K562 (cell line): ENCODE results near the gene BRD4. TPM values are rescaled to one million over a fixed set of nuclear protein-coding genes. Genes with fewer than 3 reads are reported as not detected.

Experiments
- ARHGAP35 ChIP-seq: fragments of 450-650 bp; IDR thresholded peaks from 2 replicates; pipeline ENCODE4 v1.6.1; 2018; ENCODE audit not compliant: partially characterized antibody
- BRCA1 ChIP-seq, 2 experiments: fragments of 450-650 bp in 1 of 2; sonication (generic) in 1 of 2; formaldehyde crosslinking in 1 of 2; IDR thresholded peaks; 2 replicates each; pipeline versions ENCODE4 v1.5.0 to v1.6.1; 2017 to 2020; ENCODE audit warnings: mild to moderate bottlenecking in 1 of 2, missing genetic modification reagents in 1 of 2
- BRD9 ChIP-seq: fragments of 450-650 bp; IDR thresholded peaks from 2 replicates; pipeline ENCODE4 v1.6.1; 2018; ENCODE audit warnings: low read depth; ENCODE audit not compliant: partially characterized antibody
- CBFA2T3 ChIP-seq: fragments of 450-650 bp; IDR thresholded peaks from 2 replicates; pipeline ENCODE4 v1.6.1; 2017
- FOXP4 ChIP-seq: sonication (generic); formaldehyde crosslinking; IDR thresholded peaks from 2 replicates; pipeline ENCODE4 v1.8.0; 2022; ENCODE audit warnings: mild to moderate bottlenecking, missing genetic modification reagents, borderline replicate concordance
- HNRNPUL1 ChIP-seq: fragments of 200-400 bp; formaldehyde crosslinking; IDR thresholded peaks from 2 replicates; pipeline ENCODE4 v1.6.1; 2017; ENCODE audit warnings: low read length
- IRF2 ChIP-seq: sonication (generic); formaldehyde crosslinking; IDR thresholded peaks from 2 replicates; pipeline ENCODE4 v1.8.1; 2022; ENCODE audit warnings: mild to moderate bottlenecking, missing genetic modification reagents
- KDM5B ChIP-seq: fragments of 200-600 bp; sonication (generic); IDR thresholded peaks from 2 replicates; pipeline ENCODE4 v1.6.1; 2012; ENCODE audit warnings: low read depth, mild to moderate bottlenecking, moderate library complexity, low read length, control low read depth, inconsistent platforms; ENCODE audit not compliant: insufficient replicate concordance
- MGA ChIP-seq: fragments of 450-650 bp; IDR thresholded peaks from 2 replicates; pipeline ENCODE4 v1.6.1; 2016; ENCODE audit warnings: mild to moderate bottlenecking, moderate library complexity
- POLR2G ChIP-seq: fragments of 200-400 bp; formaldehyde crosslinking; IDR thresholded peaks from 2 replicates; pipeline ENCODE4 v1.6.1; 2017; ENCODE audit warnings: low read depth, mild to moderate bottlenecking, antibody characterized with exemption, low read length, moderate library complexity
- RBM39 ChIP-seq: fragments of 200-400 bp; formaldehyde crosslinking; optimal IDR thresholded peaks from 2 replicates; pipeline ENCODE3; 2018; ENCODE audit warnings: low read depth, low read length
- SIRT6 ChIP-seq: IDR thresholded peaks from one replicate; pipeline ENCODE4 v1.6.1; 2012; ENCODE audit warnings: low read depth, mild to moderate bottlenecking, control low read depth, inconsistent platforms, low read length, moderate library complexity
- SMC3 ChIP-seq: conservative IDR thresholded peaks from 2 replicates; pipeline ENCODE4 v1.6.1; 2011; ENCODE audit warnings: low read depth, low read length, improper control_type of control experiment; ENCODE audit not compliant: insufficient read depth
- ZZZ3 ChIP-seq: fragments of 450-650 bp; IDR thresholded peaks from 2 replicates; pipeline ENCODE4 v1.6.1; 2016; ENCODE audit warnings: antibody characterized with exemption, mild to moderate bottlenecking, moderate library complexity
- polyA plus RNA-seq, 8 experiments: library from polyadenylated mRNA; depleted of rRNA in 4 of 8; stranded (reverse) in 5 of 8; unstranded in 3 of 8; fragments of >200 nt; fragmentation: Nextera tagmentation in 2 of 8; fragmentation: Illumina TruSeq in 1 of 8; extraction: Ambion mirVana in 2 of 8; extraction: Trizol in 1 of 8; gene quantifications; 2 replicates each; pipeline versions ENCODE4 v1.2.1 to v1.2.3, GENCODE V29; 2011 to 2014; ENCODE audit warnings: inconsistent platforms in 1 of 8, missing spikeins in 1 of 8
- total RNA-seq, 7 experiments: library from RNA; depleted of rRNA in 6 of 7; stranded (reverse); fragments of >200 nt in 6 of 7; fragmentation: Illumina TruSeq in 2 of 7; extraction: Trizol in 2 of 7; gene quantifications; 2 replicates each; pipeline versions ENCODE4 v1.2.1 to v1.2.3, GENCODE V29; 2011 to 2021; ENCODE audit warnings: low replicate concordance in 1 of 7
- TF ChIP-seq, protein P1 (sequence below): sonication (generic); formaldehyde crosslinking; IDR thresholded peaks from 2 replicates; pipeline ENCODE4 v1.9.0; 2022; ENCODE audit warnings: mild to moderate bottlenecking, missing genetic modification reagents

BRD4 gene
- total and polyA plus RNA-seq, 9 of the 15 experiments (the other 6 are each of a cell fraction or from before 2014, with no cell fraction given) = 1.8 to 105 (median 15.6) TPM

DNA sequence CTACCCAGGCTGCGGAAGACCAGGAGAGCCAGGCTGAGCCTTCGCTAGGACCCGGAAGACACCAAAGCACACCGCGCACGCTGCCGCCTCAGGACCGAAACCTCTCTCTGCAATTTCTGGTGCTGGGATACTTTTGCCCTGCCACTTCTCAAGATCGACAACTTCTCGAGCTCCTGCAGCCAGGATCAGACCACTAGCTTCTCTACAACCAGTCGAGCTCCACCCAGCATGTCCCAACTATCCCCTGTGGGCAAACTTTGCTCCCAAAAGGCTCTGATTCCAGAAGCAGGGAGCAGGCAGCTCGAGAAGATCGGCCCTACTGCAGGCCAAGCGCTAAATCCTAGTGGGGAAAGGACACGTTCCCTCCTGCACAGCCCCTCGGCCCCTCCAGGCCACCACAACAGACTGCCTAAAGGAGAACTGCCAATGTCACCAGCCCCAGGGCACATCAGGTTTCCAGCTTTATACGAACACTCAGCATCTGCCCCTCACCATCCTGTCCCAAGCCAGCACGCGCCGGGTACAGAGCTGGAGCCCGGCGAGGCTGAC is 46.3 kb upstream of the BRD4 start (continued):
- no peak for TF ChIP-seq FOXP4 (CRISPR knock-in tag)
- no peak for TF ChIP-seq HNRNPUL1
- peak; percentile 5 for TF ChIP-seq KDM5B
- TF ChIP-seq BRD9 = no peak
- TF ChIP-seq ARHGAP35 = no peak
- TF ChIP-seq POLR2G = no peak
- peak; percentile 10 for TF ChIP-seq RBM39
- TF ChIP-seq MGA = no peak; the same call in 1 of the 2 replicates
- TF ChIP-seq, protein P1, sequence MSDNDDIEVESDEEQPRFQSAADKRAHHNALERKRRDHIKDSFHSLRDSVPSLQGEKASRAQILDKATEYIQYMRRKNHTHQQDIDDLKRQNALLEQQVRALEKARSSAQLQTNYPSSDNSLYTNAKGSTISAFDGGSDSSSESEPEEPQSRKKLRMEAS (CRISPR knock-in tag) = peak; percentile 50; the same call in 1 of the 2 replicates
- TF ChIP-seq ZZZ3 = no peak
- TF ChIP-seq SIRT6 = no peak
- TF ChIP-seq SMC3 = 0 out of 2 replicates have a peak, but pooled peaks have one; percentile 23
- TF ChIP-seq CBFA2T3 = no peak
- no peak for TF ChIP-seq BRCA1 (IDR thresholded peaks at IDR 0.05)
- TF ChIP-seq BRCA1 (CRISPR knock-in tag; IDR thresholded peaks at IDR 0.05) = no peak
- 0 out of 2 replicates have a peak, but pooled peaks have one; percentile 49 for TF ChIP-seq IRF2
